Epidermal melanocyte (primary cell): Measurements from ENCODE around the gene FILIP1L.
A peak's percentile ranks its signal among the peaks of the same experiment; 100 is the strongest.

Experiments used
- DNase-seq: peaks from one replicate; pipeline ENCODE4 v3.0.0; 2011; ENCODE audit warnings: low spot score; ENCODE audit not compliant: insufficient read length

Gene FILIP1L

GRCh38 chr3:100045696-100046095 lies 68.6 kb downstream of the FILIP1L start:
- DNase-seq: peak; percentile 19

DNA sequence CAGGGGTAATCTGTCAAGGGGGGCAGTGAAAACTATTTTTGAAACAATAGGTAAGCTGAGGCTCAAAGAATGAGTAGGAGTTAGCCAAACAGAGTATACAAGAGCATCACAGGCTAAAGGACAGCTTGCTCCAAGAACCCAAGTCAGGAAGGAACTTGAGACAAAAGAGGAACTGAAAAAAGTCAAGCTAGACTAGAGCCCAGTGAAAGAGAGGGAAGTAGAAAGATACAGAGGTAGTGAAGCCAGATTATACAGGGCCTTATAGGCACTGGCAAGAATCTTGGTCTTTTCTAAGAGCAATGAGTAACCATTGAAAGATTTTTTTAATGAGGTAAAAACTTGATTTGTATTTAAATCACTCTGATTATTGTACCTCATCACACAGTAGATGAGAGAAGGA lies 69.9 kb downstream of the FILIP1L start:
- no peak for DNase-seq

DNA sequence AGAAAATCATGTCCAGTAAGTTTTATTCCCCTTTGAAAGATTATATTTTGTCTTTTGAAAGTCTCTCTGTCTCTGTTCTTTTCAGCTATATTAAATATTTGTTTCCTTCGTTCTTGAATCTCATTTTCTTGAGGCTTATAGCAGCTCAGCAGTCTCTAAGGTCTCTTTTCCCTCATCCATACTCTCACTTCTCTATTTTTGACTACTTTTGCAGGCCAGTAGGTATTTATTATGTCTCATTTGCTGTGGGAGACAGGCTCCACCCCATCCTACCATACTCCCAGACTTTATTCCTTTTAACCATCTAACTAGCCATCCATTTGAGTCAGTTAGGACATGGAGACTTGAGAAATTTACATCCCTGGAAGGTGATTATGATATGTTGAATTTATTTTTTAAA lies 71.0 kb downstream of the FILIP1L start:
- no peak for DNase-seq

GRCh38 chr3:100042166-100042981 lies 71.9 kb downstream of the FILIP1L start:
- DNase-seq: no peak

- DNase-seq: no peak
Observed at GRCh38 chr3:100041328-100041749, 73.0 kb downstream of the FILIP1L start.

GRCh38 chr3:100040451-100041225 lies 73.7 kb downstream of the FILIP1L start:
- no peak for DNase-seq

DNA sequence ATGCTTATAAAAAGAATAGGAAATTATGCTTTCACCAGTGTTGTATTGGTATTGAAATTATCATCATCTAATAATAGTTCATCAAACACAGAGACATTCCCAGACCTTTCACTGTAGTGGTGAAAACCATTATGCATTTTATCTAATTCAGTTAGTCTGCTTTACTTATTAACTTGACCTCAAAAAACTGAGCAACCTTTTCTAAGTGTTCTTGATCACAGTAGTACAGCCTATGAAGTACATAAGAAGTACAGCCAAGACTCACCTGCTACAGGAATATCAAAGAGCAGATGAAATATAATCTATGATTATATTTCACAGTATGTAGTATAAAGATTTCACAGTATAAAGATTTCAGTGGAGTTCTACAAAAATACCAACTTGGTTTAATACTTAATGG lies 75.2 kb downstream of the FILIP1L start:
- DNase-seq: no peak

GRCh38 chr3:100033903-100034471 lies 80.3 kb downstream of the FILIP1L start:
- DNase-seq: no peak

- no peak for DNase-seq
Observed at GRCh38 chr3:100033184-100033583, 81.1 kb downstream of the FILIP1L start.

GRCh38 chr3:100032243-100032642 lies 82.1 kb downstream of the FILIP1L start:
- DNase-seq: no peak

GRCh38 chr3:100030914-100031425 lies 83.3 kb downstream of the FILIP1L start:
- no peak for DNase-seq

DNA sequence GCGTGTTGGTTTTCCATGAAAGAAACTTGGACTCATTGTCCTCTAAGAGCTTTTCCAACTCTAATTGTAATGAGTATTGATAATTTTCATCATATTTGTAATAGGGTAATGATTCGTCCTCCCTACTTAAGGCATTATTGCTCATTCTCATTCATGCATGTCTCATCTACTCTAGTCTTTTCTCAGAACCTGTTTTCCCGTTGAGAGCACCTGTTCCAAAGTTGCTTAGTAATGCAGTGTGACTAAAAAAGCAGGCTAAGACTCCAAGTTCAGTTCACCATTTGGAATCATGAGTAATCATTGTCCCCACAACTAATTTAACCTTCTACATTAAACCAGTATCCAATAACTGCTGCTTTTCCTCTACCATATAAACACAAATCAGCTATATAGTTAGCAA lies 84.0 kb downstream of the FILIP1L start:
- DNase-seq: no peak

- no peak for DNase-seq
Observed at GRCh38 chr3:100029689-100030088, 84.6 kb downstream of the FILIP1L start.

- DNase-seq: no peak
Observed at GRCh38 chr3:100029052-100029451, 85.2 kb downstream of the FILIP1L start.

GRCh38 chr3:100027321-100027720 lies 87.0 kb downstream of the FILIP1L start:
- DNase-seq: no peak

GRCh38 chr3:100024520-100025303 lies 89.6 kb downstream of the FILIP1L start:
- DNase-seq: no peak

GRCh38 chr3:100023595-100023994 lies 90.7 kb downstream of the FILIP1L start:
- DNase-seq: no peak

GRCh38 chr3:100023150-100023549 lies 91.2 kb downstream of the FILIP1L start:
- no peak for DNase-seq

DNA sequence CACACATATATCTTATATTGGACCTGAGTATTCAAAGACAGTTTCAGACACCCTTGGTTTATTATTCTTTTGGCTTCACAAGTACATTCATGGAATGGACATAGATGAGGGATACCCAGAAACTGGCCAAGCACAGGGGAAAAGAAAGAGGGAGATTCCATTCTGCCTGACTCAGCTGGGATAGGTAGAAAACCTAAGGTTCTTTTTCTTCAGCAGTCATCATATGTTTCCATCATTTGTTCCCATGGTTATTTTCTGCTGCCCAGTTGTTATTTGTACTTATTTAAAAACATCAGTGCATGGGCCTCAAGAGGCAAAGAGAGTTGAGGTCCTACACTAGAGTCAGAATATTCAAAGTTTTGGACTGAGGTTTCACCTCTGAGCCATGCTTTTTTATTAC lies 91.8 kb downstream of the FILIP1L start:
- no peak for DNase-seq

- no peak for DNase-seq
Observed at GRCh38 chr3:100020876-100021644, 93.2 kb downstream of the FILIP1L start.

GRCh38 chr3:100019719-100020118 lies 94.6 kb downstream of the FILIP1L start:
- DNase-seq: no peak
